HG03432 (cell line): ENCODE measurements around the gene DRAP1.

Source experiments
- ATAC-seq: cut with Tn5 transposase; IDR thresholded peaks from one replicate; pipeline ENCODE4 v1.9.1; 2021; ENCODE audit warnings: mild to moderate bottlenecking, moderate library complexity; ENCODE audit not compliant: unreplicated experiment

Gene DRAP1

GRCh38 chr11:65960824-65961266, 41.6 kb downstream of the DRAP1 start:
- no peak for ATAC-seq

DNA sequence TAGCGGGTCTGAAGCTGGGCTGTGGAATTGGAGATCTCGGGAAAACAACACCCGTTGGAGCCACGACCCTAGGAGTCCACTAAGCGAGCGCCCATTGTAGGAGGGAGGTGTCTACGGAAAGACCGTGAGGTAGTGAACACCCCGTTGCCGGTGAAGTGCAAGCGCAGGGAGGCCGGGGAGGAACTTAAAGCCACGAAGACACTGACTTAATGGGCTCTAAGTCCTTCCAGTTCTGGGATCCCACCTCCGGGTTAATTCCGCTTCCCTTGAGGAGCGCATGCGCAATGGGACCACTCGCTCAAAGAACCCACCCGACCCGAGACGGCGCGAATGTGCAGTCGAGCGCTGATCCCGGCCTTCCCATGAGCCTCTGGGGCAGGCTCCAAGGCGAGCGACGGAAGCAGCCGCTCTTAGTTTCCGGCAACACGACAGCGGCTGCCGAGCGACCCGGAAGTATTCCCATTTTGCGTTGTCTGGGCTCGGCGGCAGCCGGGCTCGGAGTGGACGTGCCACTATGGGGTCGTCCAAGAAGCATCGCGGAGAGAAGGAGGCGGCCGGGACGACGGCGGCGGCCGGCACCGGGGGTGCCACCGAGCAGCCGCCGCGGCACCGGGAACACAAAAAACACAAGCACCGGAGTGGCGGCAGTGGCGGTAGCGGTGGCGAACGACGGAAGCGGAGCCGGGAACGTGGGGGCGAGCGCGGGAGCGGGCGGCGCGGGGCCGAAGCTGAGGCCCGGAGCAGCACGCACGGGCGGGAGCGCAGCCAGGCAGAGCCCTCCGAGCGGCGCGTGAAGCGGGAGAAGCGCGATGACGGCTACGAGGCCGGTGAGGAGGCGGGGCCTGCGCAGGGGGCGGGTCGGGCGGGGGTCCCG, 42.3 kb downstream of the DRAP1 start, which contains the start of gene SART1:
Gene SART1, plus strand, starts transcription at position 468 of the 874 bp plus-strand sequence. Its CDS starts 47 bp downstream, at position 515.
- peak; percentile 81 for ATAC-seq

- no peak for ATAC-seq
Observed at GRCh38 chr11:65962141-65962564, 42.9 kb downstream of the DRAP1 start.

DNA sequence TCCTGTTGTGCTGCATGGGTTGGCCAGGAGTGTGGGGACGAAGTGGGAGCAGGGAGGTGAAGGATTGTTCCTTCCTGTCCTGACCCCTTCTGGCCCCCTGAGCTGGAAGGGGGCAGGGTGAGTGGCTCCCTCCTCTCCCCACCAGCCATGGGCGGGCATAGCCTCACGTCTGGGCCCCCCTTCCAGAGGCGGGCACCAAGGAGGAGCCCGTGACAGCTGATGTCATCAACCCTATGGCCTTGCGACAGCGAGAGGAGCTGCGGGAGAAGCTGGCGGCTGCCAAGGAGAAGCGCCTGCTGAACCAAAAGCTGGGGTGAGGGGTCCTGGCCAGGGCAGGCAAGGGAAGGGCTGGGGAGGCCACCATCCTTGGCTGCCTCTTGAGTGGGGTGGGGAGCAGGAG, 45.7 kb downstream of the DRAP1 start:
- ATAC-seq, result no peak

GRCh38 chr11:65965986-65966762, 46.9 kb downstream of the DRAP1 start:
- ATAC-seq, result no peak

DNA sequence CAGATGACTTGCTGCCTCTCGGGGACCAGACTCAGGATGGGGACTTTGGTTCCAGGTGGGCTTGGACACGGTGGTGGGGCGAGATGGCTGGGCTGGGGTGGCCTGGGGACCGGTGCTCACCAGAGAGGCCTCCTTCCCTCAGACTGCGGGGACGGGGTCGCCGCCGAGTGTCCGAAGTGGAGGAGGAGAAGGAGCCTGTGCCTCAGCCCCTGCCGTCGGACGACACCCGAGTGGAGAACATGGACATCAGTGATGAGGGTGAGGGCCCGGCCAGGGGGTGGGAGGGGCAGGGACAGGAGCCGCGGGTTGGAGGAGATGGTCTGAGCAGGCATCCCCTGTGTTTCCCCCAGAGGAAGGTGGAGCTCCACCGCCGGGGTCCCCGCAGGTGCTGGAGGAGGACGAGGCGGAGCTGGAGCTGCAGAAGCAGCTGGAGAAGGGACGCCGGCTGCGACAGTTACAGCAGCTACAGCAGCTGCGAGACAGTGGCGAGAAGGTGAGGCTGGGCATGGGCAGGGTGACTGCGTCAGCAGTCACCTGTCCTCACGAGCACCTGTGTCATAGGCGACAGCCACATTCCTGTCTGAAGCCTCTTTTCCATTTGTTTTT, 48.2 kb downstream of the DRAP1 start:
- no peak for ATAC-seq

DNA sequence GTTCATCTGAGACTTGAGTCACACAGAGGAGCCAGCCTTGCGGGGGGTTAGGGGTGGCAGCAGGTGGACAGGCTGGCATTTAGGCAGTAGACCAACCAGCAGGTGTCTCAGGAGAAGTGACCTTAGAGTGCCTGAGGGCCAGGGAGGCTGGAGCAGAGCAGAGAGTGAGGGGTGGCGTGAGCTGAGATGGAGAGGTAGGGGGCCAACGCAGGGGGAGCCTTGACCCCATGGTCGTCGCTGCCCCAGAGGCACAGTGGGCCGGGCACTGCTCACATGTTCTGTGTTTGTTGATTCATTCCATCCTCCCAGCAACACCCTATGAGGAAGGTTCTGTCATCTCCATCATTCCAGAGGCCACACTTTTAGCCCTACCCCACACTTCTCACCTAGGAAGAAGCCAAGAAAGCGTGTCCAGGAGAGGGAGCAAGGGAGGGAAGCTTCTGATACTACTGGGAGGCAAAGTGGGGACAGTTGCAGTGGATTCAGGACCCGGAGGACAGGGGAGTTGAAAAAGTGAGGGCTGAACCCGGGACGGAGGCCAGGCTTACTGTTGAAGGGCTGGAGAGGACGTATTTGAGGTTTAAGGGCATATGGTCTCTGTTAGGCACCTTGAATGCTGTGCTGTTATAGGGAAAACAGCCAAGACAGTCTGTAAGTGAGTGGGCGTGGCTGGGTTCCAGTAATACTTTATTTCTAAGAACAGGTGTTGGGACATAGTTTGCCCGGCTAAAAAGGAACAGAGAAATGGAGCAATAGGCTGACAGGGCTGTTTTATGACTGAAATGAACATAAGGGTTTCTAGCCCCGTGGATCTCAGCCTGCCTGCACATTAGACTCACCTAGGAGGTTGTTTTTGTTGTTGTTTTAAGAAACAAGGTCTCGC, 49.6 kb downstream of the DRAP1 start:
- ATAC-seq, result no peak
